GM12874 (cell line): ENCODE data around the gene BAHCC1.

Experiments used
- CTCF ChIP-seq: IDR thresholded peaks from 2 replicates; pipeline ENCODE4 v1.5.1; 2011; ENCODE audit warnings: low read depth, mild to moderate bottlenecking, control low read depth, low read length, moderate library complexity; ENCODE audit not compliant: insufficient read depth

The BAHCC1 gene

DNA sequence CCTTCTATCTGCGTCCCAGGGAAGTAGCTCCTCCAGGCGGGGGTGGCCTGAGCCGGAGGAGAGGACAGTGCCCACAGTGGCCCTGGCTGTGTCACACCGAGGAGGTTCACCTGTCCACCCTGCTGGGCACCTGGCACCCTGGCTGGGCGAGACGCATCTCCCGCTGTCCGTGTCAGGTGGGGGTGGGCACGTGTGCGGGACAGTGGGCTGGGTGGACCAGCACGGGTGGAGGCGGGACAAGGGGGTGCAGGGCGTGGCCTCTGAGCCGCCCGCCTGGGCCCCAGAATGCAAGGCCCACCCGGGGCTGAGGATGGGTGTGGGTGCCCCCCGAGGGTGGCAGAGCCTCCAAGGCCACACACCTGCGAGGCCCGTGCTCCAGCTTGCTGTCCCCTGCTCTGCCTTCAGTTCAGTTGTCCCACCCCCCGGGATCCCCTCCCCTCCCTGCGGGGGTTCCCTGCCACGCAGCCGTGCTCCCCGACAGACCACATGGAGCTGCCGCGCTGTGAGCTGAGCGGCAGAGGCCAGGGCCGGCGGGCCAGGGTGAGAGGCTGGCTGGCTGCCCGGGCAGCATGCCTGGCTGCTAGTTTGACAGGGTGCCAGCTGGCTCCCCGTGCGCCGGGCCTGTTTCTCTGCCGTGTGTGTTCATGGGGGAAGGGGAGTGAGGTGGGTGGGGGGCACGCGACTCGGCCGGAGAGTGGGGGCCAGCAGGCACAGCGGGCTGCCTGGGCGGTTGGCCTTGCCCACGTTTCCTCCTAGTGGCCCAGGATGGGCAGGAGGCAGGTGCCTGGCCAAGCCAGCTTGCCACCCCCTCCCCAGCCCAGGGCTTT is 33.9 kb downstream of the BAHCC1 start:
- TF ChIP-seq CTCF = no peak

DNA sequence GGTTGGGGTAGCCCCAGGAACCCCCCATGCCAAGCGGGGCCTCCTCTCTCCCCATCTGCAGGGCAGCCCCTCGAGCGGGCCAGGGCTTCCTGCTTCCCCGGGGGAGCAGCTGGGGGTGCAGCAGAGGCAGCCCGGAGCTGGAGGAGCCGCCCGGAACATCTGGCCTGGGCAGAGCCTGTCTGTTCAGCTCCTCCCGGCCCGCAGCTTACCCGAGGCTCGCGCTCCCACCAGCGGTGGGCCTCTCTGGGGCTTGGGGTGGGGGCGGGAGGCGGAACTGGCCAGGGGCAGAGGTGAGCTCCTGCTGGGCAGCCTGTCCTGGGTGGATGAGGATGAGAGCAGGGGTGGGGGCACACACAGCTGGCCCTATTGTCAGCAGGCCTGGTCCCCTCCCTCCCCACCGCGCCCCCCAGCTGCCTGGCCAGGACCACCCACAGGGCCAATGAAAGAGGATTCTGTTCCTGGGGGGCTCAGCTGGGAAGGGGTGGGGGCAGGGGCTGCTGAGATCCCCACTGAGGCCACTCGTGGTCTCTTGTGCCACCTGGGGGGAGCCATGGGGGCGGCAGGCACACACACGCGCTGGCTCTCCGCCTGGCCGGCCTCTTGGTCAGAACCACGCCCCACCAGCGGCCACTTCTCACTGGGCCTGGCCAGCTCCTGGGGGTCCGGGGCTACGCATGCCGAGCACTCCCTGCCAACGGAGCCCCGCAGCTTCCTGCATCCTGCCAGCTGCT is 34.7 kb downstream of the BAHCC1 start:
- no peak for TF ChIP-seq CTCF

DNA sequence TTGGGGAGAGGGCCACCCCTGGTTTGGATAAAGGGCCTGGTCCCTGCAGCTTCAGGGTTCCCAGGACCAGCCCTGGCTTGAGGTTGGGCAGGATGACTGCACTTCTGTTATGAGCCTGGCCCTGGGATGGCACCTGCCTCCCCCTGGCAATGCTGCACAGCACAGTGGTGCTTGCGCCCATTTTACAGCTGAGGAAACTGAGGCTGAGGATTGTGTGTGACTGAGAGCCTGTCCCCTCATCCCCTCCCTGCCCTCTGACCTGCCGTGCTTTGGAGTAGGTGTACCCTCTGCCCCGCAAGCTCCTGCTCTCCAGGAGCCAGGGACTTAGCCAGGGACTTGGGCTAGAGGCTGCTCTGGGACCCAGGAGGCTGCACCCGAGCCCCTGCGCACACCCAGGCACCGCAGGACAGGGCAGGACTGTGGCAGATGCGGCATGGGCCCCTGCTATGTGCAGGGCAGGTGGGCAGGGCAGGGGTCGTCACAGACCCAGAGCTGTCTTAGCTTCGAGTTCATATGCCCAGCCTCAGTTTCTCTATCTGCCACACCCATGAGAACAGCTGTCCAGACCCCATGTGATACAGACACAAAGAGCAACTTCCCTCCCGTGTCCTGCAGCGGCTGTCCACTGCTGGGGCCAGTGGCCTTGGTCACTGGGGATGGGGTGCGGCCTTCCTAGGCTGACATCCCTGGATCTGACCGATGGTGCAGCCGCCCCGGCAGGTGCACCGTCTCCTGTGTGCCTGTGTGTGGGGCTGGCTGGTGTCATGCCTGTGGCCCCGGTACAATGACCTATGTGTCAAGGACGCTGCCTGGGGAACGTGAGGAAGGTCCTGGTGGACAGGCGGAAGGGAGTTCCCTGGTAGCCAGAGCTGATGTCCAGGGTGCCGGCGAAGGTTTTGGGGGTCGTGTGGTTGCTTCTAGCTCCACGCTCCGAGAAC is 36.6 kb downstream of the BAHCC1 start:
- no peak for TF ChIP-seq CTCF

DNA sequence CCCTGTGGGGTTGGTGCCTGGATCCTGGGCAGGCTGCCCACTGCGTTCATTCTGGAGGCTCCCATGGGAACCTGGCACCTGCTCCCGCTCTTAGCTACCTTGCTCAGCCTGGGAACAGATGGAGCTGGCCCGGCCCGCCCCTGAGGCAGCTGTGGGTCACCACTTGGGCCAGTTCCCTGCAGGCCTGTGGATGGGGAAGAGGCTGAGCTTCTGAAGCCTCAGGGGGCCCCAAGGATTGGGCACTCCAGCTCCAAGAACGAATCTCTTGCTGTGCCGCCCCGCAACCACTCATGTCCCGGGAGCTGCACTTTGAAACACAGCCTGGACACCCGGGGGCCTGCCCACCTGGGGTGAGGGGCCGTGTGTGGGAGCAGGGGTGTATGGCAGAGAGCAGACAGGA is 37.7 kb downstream of the BAHCC1 start:
- no peak for TF ChIP-seq CTCF

DNA sequence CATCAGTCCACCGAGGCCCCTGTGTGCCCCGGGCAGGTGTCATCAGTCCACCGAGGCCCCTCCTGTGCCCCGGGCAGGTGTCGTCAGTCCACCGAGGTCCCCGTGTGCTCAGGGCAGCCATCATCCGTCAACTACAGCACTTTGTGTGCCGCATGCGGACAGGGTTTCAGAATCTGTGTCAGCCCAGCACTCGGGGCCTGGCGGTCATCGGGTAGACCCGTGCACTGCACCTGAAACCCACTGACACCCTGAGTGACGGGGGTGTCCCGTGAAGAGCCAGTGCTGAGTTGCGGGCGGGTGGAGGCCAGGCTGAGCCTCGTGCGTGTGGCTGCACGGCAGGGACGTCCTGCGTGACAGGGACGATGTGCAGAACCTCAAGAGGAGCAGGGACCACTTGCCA is 38.4 kb downstream of the BAHCC1 start:
- no peak for TF ChIP-seq CTCF

GRCh38 chr17:81434072-81434471 is 38.8 kb downstream of the BAHCC1 start:
- no peak for TF ChIP-seq CTCF
